Activated T-cell treated with anti-CD3 and anti-CD28 coated beads, Interleukin-2, amount 50 U/mL, for 1 hour (primary cell): Measurements from ENCODE around the gene MAPKBP1.

Experiments
- DNase-seq: peaks from one replicate; pipeline ENCODE4 v3.0.0-alpha.2; 2020

The MAPKBP1 gene

DNA sequence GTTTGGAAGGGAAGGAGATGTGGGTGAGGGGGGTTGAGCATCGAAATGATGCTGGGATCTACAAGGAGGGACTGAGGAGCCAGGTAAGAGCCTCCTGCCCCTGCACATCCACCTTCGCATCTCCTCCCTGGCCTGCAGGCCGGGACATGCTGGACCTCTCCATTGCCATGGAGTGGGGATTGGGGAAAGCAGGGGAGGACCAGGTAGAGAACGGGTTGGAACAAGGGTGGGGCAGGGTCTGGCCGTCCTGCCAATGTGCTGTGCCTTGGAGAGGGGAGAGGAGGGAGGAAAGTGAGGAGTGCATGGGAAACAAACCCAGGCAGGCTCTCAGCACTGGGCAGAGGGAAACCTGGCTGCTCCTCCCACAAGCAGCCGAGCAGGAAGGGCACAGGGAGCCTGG, 74.9 kb downstream of the MAPKBP1 start:
- no peak for DNase-seq

DNA sequence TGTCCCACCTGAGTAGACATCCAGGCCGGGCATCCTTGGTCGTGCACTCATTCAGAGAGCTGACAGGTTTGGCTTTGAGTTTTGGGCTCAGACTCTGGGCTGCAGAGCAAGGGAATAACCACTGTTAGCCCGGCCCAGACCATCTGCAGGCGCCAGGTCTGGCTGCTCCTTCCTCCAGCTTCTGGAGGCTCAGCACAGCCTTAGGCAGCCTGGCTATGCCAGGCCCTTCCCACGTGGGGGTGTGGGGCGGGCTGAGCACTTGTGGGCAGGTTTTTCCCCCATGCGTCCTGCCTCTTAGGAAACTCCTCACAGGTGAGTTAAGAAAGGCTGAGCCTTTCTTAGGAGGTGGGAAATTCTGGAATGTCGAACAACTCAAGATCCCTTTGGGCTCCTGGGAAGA, 75.6 kb downstream of the MAPKBP1 start:
- no peak for DNase-seq

DNA sequence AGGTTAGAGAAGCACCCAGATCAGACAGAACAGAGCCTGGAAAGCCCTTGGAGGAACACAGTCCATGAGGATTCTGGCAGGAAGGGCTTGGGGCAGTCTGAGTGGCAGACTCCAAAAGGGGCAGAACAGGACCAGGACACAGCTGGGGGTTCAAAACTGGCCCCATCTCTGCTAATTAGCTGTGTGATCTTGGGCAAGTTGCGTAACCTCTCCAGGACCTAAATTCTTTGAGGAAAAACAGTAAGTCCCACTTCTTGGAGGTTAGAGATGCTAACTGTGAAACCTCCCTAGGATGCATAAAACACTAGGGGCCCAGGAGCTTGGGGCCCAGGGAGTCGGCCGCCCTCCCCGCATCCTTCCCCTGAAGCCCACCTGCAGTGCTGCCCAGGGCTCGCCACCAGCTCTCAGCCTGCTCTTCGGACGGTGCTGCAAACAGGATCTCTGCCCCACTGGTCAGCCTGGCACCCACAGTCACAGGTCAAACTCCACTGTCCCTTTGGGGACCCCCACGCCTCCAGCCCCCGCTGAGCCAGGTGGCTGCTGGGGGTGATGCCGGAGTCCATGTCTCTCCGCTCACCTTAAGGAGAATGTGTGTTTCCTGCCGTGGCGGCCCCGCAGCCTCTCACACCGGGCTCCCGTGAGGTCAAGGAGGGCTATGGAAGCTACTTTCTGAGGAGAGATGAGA, 76.3 kb downstream of the MAPKBP1 start:
- DNase-seq, result no peak

DNA sequence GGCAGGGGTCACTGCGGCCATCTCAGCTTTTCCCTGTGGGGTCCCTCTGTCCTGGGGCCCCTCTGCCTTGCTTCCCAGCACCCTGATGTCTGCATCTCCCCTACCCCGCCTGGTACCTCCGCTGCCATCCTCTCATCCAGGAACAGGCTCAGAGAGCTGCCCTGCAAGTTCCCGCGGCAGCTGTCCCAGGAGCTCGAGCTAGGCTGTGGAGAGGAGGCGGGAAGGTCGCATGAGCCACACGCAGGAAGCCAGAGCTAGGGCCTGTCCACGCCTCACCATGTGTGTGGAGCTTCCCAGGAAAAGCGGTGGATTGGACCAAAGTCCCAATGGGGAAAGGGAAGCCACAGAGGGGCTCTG, 76.9 kb downstream of the MAPKBP1 start:
- no peak for DNase-seq

DNA sequence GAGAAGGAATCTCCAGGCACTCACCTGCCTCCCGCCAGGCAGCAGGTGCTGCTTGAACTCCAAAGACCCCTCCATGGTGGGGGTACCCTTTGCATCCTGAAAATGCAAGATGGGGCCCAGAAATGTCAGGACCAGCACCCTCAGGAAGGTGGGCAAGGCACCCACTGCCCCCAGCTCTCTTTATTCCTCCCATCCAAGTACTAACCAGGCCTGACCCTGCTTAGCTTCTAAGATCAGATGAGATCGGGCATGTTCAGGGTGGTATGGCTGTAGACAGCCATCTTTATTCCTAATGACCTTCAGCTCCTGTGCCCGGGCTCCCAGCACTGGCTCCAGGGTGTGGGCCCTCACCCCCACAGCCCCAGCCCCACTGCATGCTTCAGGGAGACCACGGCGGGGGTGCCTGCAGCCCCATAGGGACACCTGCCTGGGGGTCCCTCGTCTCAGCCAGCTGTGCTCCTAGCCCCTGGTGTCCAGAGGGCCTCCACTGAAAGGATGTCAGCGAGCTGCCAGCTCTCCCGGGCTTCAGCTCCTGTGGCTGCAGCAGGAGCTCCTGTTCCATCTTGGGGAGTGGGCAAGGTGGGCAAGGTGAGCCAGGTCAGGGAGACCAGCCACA, 77.6 kb downstream of the MAPKBP1 start:
- no peak for DNase-seq

DNA sequence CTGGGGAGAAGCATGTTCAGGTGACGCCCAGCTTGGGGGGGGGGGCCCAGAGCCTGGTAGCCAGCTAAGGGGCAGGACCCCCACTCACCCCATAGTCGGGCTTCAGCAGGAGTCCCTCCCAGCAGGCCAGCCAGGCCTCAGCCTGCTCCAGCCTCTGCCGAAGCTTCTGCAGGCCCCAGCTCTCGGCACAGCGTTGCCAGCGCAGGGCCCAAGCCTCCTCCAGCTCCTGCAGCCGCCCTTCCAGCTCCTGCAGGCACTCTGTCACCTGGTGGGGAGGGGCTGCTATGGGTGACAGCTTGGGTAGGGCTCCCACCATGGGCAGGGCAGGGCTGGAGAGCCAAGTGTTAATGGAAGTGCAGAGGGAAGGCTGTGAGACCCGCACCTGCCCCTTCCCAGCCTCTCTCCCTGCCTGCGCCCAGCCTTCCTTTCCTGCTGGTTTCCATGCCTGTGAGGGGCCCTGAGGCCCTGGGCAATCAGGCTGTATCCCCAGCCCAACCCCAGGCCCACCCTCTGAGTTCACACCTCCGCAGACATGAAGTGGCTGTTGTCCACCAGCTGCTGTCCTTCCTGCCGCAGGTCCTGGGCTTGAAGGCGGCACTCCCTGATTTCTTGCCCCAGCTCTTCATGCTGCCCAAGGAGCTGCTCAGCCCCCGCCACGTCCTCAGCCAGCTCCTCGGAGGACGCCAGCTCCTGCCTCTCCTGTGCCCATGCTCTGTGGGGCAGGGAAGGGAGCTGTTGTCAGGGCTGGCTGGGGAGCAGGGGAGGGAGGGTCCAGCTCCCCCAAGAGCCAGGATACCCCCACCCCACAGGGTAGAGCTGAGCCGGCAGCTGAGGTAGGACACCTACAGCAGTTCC, 78.7 kb downstream of the MAPKBP1 start:
- DNase-seq, result no peak

DNA sequence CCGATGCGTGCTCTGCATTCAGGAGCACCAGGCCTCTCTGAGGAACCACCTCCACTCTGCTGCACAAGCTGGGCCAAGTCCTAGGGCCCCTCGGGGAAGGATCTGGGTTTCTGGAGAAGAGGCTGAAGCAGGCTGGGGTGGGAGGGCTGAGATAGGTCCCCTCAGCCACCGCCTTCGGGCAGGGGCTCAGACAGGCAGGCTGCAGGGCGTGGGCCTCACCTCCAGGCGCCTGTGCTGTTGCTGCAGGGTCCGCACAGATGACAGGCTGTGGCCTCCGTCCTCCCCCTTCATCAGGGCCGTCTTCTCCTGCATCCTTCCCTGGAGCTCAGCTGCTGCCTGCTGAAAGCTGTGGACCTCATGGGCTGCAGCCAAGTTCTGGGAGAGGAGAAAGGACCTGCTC, 79.5 kb downstream of the MAPKBP1 start:
- DNase-seq, result no peak

DNA sequence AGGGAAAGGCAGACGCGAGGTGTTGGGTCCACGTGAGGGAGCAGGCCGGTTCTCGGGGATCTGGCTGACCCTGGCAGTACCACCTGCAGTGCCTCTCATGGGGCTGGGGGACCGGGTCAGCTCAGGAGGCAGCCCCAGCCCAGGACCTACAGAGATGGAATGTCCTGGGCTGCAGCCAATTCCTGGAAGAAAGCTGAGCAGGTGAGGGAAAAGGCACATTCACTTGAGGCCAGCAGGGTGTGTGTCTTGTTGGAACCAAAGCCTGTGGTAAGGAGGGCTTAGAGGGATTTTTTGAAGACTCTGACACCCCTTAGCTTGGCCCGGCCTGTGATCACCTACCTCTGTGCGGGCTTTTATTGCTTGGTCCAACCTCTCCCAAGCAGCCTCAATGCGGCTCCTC, 80.2 kb downstream of the MAPKBP1 start:
- DNase-seq, result no peak

DNA sequence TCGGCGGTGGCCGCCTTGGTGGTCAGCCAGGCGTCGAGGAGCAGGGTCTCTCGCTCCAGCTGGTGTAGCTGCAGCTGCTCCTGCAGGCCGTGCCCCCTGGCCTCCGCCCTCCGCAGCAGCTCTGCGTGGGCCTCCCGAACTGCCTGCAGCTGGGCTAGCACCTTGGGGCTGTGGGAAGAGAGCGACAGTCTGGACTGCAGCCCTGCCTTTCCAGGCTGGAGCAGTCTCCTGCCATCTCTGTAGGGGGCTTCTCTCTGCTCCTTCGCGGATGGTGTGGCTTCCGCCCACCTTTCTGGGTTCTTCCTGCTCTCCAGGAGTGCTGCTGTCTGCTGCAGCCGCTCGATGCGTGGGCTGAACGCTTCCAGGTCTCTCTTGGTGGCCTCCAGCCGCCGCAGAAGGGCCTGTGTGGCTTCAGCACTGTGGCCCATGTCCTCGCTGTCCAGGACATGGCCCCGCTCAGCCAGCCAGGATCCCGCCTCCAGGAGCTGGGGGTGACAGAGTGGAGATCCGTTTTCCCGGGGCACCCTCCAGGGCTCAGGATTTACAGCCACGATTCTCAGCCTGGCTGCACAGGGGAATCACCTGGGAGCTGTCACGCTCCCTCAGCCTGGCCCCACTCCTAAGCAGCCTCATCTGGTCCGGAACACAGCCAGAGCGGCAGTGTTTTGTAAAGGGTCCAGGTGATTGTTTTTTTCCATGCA, 81.1 kb downstream of the MAPKBP1 start:
- DNase-seq, result no peak

DNA sequence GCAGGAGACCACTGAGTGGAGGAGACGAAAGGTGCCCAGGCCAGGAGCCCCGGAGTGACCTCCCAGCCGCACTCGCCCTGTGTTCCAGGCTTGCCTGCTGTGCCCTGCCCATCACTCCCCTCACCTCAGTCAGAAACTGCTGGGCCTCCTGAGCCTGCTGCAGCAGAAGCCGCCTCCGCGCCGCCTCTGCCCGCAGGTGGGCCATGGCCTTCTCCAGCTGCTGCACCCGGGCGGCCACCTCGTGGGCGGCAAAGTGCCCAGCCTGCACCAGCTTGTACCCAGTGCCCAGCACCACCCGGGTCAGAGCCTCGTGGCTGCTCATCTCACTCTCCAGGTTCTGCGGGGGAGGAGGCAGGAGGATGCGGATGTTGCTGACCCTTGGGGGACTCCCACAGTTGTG, 82.0 kb downstream of the MAPKBP1 start:
- no peak for DNase-seq

DNA sequence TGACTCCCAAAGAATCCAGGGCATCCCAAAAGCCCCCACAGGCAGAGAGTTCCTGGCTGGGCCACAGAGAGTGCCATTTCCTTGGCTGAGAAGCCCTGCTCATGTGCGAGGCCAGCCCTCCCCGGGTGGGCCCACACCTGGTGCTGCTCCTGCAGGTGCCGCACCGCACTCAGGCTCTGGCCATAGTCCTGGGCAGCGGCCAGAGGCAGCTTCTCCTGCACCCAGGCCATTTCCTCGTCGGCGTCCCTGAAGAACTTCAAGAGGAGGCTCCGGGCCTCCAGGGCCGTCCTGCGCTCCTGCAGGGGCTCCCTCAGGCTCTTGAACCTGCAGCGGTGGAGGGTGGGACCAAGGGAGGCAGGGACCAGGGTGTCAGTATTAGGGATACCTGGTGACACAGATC, 82.4 kb downstream of the MAPKBP1 start:
- no peak for DNase-seq

DNA sequence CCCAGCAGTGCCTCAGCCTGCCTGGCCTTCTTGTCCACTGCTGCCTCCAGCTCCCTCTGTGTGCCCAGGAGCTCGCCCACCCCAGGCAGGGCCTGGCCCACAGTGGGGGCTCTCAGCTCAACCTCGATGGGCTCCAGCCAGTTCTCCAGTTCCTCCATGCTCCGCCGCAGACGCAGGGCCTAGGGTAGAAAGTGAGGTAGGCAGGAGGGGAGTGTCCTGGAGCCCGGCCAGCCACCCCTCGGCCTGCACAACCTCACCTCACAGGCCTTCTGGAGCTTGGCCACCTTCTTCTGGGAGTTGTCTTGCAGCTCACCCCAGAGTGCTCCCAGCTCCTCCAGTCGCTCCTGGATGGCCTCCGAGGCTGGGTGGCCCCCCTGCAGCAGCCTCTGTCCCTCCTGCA, 83.0 kb downstream of the MAPKBP1 start:
- DNase-seq, result no peak

DNA sequence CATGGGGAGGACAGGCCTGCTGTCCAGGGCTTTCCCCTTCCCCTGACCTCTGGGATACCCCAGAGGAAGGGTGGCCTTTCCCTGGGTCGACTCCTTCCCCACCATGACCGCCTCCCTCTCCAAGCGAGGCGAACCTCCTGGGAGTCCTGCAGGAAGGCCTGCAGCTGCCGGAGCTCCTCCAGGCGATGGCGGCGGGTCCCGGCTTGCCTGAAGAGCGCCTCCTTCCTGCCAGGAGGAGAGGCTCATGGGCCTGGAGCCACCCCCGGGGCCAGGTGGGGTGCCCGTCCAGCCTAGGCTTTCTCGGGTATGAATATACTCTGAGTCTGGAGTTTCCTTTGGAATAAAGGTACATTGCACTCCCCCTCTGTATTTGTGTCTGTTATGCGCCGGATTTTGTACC, 84.5 kb downstream of the MAPKBP1 start:
- DNase-seq, result no peak

DNA sequence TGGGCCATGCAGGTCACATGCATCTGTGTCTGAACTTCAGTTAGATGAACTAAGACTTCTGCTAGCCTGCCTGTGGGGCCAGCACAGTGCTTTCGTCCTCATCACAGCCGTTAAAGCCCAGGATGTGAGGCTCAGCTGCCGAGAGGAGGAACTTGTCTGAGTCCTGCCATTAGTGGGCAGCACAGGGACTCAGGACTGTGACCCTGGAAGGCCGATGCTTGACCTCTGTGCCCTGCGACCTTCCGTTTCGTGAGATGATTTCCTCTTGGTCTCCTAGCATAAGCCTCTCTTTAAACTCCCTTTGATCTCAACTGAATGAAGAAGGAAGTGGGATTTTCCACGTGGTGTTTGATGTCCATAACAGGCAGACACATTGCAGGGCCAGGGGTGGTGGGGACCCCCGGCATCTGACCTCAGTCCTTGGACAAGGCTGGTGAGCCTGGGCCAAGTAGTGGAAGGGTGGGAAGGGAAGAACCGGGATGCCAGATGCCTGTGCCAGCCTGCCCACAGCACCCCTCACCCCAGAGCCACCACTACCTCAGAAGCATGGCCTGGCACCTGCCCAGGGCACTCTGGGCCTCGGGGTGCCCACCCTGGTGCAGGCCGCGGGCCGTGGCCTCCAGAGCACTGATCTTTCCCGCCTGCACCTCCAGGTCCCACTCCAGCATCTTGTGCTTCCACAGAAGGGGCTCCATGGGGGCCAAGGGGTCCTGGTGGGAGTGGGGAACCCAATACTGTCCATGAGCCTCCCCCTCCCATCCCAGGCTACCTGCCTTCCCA, 86.0 kb downstream of the MAPKBP1 start:
- no peak for DNase-seq

DNA sequence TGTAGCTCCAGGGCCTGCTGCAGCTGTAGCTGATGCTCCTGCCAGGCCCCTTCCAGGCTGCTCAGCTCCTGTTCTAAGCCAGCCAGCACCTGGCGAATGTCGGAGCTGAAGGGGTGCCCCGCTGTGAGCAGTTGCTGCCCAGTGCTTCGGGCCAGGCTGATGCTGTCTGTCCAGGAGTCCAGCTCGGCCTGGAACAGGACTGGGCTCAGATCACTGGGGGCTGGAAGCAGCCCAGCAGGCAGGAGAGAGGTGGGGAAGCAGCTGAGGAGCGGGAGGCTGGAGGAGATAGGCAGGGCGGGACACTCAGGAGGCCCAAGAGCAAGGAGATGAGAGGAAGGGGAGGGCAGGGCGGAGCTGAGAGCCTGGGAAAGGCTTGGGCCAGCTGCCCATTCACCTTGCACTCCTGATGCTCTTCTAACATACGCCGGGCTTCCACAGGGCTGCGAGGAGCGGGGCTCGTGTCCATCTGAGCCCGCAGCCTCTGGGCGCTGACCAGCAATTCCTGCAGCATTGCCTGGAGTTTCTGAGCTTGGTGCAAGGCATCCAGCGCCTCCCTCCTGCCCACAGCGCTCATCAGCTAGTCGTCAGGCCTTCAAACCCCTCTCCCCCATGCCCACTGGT, 87.6 kb downstream of the MAPKBP1 start:
- DNase-seq, result no peak

DNA sequence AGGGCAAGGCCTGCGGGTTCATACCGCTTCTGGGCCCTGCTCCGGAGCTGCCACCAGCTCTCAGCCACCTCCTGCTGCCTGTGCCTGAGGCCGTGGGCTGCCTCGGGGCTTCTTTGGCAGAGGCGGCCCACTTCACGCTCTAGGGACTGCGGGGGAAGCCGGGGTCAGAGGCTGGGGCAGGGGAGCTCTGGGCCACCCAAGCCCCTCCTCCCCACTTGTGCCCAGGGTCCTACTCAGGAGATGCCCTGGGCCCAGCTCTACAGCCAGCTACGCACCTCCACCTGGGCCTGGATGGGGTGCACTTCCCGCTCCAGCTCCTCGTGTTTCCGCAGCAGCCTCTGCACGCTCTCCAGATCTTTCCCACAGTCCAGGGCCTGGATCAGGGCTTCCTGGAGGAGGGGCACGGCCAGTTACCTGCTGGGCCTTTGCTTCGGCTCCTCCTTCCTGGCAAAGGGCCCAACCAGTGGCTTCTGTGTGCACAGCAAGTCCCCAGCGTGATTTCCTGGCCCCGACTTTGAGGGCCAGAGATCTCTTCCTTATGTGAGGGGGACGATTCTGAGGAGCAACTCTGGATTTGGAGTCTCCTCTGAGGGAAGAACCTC, 88.3 kb downstream of the MAPKBP1 start:
- no peak for DNase-seq

DNA sequence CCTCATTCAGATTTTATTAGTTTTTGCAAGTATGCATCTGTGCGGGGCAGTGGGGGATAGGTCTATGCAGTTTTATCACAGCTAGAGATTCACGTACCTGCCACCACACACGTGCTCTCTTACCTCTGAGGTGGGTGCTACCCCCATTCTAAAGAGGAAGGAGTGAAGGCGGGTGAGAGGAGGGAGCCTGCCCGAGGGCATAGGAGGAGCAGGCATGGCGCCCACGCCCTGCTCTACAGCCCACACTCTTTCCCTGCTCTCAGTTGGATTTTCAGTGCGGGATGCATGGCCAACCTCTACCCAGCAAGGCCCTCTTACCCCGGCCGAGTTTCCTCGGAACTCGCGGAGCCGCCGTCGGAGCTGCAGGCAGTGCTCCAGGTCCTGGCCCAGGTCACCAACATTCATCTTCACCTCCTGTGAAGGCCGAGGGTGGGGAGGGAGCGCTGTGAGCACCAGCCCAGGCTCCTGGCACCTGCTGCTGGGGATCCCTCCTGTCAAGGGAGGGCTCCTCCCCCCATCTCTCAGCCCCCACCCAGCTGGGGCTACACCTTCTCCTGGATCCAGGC, 91.3 kb downstream of the MAPKBP1 start:
- no peak for DNase-seq

DNA sequence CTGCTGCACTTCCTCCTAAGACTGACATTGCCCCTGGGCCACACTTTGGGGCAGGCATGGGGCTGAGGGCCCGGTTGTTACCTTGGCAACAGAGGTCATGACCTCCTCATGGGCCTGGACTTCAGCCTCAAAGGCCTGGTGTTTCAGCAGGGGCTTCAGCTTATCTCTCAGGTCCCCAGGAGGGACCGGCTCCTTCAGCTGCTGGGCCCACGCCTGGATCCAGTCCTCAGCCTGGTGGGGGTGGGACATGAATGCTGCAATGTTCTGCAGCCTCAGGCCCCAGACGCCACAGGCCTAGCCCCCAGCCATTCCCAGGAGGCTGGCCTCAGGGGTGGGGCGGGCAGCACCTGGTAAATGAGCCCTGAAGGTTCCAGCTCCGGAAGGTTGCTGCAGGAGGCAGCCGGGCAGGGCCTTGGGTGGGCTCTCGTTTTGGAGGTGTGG, 92.0 kb downstream of the MAPKBP1 start:
- no peak for DNase-seq

DNA sequence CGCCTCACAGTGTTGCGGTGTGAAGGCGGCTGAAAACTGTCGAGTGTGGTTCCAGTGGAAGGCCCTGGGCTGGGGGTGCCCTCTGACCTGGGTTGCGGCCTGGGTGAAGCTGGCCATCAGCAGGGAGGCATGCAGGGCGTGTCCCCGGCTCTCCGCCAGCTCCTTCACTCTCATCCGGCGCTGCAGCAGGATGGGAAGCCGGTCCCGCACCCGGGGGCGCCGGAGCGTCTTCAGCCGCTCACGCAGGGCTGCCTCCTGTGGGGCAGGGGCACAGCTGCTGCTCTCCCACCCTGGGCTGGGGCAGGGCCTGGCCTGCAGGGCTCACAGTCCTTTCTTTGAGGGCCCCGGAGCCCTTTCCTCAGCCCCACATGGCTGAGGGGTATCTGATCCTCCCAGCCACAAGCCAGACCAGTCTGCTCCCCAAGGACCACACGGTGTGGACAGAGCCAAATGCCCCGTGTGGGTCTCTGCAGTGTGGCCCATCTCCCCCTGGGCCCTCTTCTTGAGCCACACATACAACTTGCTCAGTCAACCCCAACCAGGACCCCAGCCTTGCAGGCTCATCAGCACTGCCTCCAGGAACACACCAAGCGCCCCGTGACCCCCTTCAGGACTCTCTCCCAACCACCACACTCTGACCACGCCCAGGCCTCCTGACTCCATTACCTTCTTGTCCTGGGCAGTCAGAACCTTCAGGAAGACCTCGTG, 92.7 kb downstream of the MAPKBP1 start:
- DNase-seq, result no peak

DNA sequence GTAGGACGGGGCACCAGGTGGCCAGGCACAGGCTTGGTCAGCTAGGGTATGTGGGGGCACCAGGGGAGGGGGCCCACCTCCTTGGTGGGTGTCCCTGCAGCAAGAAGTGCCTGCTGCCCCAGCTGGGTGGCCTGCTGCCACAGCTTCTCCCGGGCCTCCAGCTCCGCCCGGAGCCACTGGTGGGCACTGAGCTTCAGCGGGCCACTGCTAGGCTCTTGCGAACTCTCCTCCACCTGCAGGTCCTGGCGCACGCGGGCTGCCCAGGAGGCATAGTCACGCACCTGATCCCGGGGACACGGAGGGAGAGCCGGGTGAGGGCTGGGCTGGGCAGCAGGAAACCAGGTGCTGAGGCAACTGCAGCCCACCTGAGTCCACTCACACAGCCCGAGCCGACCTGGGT, 94.0 kb downstream of the MAPKBP1 start:
- DNase-seq, result no peak
